Measurements from ENCODE around the gene COX4I1.

The COX4I1 gene

DNA sequence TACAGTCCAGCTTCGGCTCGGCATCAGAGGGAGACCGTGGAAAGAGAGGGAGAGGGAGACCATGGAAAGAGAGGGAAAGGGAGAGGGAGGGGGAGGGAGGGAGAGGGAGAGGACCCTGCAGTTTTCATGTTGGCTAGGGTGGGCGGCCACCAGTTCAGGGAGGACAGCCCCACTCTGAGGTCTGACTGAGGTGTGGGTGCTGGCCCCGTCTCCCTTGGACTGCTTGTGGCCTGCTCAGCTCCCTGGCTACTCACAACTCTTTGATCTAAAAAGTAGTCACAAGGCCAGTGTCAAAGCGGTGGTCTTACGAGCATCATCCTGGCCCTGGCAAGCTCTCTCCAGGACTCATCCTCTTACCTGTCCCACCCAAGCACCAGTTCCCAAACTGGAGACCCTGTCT is 9.4 kb downstream of the COX4I1 start:
- DNase-seq (ENCODE audit: low read depth in 2 of 2) = no peak
- H3K4me3 ChIP-seq (replicated peaks in 1 of 2; ENCODE audit: low read depth in 2 of 2, low read length in 2 of 2) = no peak overlapping the region
- TF ChIP-seq, protein P1, sequence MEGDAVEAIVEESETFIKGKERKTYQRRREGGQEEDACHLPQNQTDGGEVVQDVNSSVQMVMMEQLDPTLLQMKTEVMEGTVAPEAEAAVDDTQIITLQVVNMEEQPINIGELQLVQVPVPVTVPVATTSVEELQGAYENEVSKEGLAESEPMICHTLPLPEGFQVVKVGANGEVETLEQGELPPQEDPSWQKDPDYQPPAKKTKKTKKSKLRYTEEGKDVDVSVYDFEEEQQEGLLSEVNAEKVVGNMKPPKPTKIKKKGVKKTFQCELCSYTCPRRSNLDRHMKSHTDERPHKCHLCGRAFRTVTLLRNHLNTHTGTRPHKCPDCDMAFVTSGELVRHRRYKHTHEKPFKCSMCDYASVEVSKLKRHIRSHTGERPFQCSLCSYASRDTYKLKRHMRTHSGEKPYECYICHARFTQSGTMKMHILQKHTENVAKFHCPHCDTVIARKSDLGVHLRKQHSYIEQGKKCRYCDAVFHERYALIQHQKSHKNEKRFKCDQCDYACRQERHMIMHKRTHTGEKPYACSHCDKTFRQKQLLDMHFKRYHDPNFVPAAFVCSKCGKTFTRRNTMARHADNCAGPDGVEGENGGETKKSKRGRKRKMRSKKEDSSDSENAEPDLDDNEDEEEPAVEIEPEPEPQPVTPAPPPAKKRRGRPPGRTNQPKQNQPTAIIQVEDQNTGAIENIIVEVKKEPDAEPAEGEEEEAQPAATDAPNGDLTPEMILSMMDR (IDR thresholded peaks at IDR 0.05; ENCODE audit: low read depth, low read length) = no peak

DNA sequence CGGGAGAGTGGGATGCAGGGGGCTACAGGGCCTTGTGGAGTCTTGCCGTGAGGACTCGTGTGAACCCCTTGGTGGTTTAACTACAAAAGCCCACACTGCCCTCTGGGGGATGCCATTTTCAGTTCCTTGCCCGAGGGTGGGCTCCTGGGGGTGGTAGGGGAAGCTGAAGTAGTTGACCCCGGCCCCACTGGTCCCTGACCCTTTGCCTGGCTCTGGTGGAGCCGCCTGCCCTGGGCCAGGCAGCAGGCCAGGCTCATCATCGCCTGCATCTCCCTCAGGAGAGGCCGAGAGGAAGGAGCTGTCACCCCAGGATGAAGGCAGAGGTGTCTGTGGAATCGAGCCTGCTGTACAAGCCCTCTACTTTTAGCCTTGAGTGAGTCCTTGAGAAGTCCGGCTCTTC is 10.2 kb downstream of the COX4I1 start:
- TF ChIP-seq, protein P1 (IDR thresholded peaks at IDR 0.05; ENCODE audit: low read depth, low read length) = no peak
- H3K4me3 ChIP-seq (replicated peaks in 1 of 2; ENCODE audit: low read depth in 2 of 2, low read length in 2 of 2) = no peak overlapping the region
- no peak for DNase-seq (ENCODE audit: low read depth in 2 of 2)

DNA sequence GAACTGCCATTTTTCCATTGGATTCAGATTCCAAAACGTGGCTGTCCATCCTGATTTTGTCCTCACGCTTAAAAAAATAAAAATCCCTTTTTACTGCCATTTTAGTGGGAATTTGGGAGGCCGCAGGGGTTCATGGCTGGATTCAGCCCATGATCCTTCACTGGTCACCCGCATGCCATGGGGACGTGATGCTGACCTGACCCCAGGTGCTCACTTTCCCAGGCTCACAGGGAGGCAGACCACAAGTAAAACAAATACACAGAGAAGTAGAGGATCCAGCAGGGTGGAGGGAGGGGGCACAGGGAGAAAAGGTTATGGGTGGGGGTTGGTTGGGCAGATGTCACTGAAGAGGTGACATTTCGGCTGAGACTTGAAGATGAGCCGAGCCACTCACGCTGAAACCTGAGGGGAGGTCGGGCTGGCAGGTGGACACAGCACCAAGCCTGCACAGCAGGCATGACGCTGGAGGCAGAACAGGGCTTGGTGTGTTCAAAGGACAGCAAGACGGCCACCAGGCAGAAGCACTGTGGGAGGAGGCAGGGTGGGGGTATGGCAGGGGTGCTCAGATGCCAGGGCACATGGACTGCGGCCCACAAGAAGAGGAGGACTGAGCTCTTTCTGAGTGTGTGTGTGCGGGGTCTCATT is 10.7 kb downstream of the COX4I1 start:
- TF ChIP-seq, protein P1 (IDR thresholded peaks at IDR 0.05; ENCODE audit: low read depth, low read length) = no peak
- H3K4me3 ChIP-seq (replicated peaks in 1 of 2; ENCODE audit: low read depth in 2 of 2, low read length in 2 of 2) = no peak overlapping the region
- DNase-seq (ENCODE audit: low read depth in 2 of 2) = no peak

DNA sequence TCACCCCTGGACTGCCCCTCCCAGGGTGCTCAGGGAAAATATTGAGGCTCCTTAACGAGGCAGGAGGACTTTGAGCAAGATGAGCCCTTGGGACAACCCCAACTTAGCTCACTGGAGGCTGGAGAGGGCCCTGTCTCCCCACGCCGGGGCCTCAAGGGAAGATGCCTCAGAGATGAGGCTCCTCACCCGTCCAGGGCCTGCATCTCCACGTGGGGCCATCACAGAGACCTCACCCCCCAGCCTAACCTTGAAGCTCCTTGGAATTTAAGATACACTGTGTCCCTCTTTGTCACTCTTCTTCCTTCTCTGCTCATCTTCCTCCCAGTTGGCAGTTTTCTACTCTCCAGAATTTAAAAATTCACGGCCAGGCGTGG is 11.2 kb downstream of the COX4I1 start:
- no peak overlapping the region for H3K4me3 ChIP-seq (replicated peaks in 1 of 2; ENCODE audit: low read depth in 2 of 2, low read length in 2 of 2)
- TF ChIP-seq, protein P1 (IDR thresholded peaks at IDR 0.05; ENCODE audit: low read depth, low read length) = no peak
- DNase-seq (ENCODE audit: low read depth in 2 of 2) = no peak

DNA sequence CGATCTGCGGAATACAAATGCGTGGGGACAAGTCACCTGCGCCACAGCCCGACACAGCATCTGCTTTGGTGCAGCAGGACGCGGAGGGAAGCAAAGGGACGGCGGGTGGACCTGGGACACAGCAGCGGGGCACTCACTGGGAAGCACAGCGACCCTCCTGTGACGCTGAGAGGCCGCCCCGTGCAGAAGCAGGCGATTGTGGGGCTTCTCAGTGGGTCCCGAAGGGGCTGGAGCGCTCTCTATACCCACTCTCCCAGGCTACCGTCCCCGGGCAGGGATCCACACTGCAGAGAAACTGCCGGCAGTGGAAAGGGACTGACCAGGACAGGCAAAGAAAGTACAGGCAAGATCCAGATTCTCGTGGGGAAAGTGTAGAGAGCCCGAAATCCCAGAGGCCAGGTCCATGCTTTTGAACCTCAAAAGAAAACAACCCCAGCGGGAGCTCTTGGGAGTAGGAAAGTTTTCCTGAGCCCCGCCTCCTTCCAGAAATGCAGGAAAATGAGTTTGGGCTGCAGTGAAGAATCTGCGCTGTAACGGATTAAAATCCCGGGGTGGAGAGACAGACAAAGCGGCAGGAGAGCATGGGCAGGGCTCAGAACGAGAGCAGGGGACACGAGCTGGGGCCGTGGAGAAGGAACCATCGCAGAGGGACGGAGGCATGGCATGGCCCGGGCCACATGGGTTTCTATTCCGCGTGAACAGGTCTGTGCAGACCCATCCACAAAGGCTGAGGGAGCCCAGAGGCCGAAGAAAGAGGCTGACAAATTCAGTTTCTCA is 12.7 kb downstream of the COX4I1 start:
- TF ChIP-seq, protein P1 (IDR thresholded peaks at IDR 0.05; ENCODE audit: low read depth, low read length) = no peak
- no peak overlapping the region for H3K4me3 ChIP-seq (replicated peaks in 1 of 2; ENCODE audit: low read depth in 2 of 2, low read length in 2 of 2)
- DNase-seq (ENCODE audit: low read depth in 2 of 2) = no peak

DNA sequence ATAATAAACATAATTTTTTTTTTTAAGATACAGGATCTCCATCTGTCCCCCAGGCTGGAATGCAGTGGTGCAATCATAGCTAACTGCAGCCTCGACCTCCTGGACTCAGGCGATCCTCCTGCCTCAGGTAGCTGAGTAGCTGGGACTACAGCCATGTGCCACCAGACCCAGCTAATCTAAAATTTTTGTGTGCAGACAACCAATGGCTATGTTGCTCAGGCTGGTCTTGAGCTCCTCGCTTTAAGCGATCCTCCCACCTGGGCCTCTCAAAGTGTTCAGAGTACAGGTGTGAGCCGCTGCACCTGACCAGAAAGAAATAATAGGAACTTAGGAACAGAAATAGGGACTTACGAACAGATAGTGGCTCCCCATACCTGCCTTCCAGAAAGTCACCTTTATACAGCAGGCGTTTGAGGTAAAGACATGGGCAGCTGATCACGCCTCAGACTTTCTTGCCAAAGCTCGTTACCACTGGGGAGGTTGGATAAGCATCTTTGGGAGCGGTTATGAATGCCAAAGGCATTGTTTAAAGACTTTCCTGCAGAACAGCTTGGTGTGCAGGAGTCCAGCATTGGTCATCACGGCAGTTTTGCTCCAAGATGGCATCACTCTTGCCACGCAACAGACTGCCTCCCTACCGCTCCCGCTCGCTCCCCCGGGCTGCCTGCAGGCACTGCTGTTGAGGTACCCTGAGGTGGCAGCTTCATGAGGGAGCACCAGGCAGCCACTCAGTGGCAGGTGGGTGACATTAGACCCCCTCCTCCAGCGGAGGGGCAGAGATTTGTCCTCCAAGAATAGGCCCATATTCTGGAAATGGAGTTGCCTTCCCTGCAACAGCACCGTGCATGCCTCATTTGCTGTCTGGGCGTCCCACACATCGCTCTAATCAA is 13.6 kb downstream of the COX4I1 start:
- DNase-seq (ENCODE audit: low read depth in 2 of 2) = no peak
- TF ChIP-seq, protein P1 (IDR thresholded peaks at IDR 0.05; ENCODE audit: low read depth, low read length) = no peak
- H3K4me3 ChIP-seq (replicated peaks in 1 of 2; ENCODE audit: low read depth in 2 of 2, low read length in 2 of 2) = no peak overlapping the region

Measured in cardiac fibroblast (primary cell).